Inflammatory macrophage (primary cell): Measurements from ENCODE around the gene PHLPP1.
"Not testable (repeated sequence)": the region's sequence is repeated elsewhere in the genome, so short reads cannot be mapped to it uniquely, and the experiment has no call there.

Source experiments
- DNase-seq, 2 donors: peaks; one replicate each; pipeline ENCODE4 v3.0.0-alpha.2; 2020 to 2022

The PHLPP1 gene

DNA sequence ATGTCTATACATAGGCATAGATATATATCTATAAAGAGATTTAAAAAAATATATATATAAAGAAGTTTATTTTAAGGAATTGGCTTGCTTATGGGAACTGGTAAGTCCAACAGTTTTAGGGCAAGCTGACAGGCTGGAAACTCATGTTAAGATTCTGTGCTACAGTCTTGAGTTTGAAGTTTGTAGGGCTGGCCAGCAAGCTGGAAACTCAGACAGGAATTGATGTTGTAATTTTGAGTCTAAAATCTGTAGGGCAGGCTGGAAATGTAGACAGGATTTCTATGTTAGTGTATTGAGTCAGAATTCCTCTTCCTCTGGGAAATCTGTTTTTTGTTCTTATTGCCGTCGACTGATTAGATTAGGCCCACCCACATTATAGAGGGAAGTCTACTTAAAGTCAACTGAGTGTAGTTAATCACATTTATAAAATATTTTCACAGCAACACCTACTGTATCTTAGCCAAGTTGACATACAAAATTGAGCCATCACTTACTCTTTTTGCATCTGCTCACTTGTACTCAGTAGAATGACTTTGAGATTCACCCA, 60.8 kb downstream of the PHLPP1 start:
- no peak for DNase-seq

DNA sequence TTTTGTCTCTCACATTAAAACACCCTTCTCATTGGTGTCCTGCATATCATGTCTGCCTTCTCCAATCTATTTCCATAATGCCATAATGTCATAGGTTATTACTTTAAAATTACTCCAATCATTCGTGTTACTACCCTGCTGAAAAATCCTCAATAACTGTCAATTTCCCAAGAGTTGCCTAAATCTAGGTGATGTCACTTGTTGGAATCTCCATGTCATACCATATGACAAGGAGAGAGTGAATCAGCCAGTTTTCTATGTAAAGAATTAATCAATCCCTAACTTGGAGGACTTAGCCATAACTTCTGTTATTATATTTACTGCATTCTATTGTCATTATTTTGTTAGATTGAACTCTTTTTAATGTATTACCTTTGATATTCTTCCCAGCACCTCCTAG, 62.5 kb downstream of the PHLPP1 start:
- DNase-seq: no peak

DNA sequence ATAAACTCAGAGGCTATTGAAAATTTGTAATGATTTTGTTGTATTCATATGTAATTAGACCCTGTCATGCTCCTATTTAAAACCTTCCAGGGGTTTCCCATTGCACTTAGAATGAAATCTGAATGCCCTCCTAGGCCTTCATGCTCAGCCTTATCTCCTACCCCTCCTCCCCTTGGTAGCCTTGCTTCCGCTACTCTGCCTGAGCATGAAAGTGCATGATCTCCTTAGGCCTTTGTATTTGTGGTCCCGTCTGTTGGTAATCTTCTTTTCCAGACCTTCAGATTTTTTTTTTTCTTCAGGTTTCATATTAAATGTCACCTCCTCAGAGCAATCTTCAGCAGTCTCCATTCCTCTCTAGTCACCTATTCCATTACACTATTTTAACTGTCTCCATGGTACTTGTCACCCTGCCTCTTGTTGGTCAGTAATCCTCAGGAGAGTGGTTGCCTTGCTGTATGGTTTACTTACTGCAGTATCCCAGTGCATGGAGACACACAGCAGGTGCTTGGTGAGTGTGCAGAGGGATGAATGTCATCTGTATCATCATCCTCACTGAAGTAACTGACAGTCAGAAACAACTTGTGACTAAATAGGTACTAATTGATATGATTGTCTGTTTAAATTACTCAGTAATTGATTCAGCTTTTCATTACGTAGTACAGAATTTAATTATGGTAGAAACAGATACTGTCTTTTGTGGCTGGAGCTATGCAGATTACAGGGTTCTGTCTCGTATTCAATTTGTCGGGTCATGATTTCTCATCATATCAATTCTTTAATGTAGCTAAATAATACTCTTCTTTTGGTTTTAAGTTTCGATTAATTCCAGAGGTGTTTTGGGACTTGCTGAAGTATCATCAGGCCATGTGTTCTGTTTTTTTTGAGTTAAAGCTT, 63.9 kb downstream of the PHLPP1 start:
- no peak for DNase-seq

DNA sequence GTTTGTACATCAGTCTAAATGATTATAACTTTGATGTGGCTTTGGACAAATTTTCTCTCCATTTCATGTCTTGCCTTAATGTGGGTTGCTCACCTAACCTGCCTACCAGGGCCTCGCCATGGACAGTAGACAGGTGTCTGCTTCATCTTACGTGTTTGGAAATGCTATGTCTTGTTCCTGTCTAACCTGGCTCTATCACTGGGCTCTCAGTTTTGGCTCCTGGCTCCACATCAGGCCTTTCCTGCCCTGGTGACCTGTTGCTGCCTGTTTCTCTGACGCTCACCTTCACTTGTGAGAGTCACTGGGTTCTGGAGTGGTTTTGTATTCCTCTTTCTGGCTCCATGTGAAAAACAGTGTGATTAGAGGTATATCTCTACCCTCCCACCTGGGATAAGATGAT, 65.9 kb downstream of the PHLPP1 start:
- no peak for DNase-seq

DNA sequence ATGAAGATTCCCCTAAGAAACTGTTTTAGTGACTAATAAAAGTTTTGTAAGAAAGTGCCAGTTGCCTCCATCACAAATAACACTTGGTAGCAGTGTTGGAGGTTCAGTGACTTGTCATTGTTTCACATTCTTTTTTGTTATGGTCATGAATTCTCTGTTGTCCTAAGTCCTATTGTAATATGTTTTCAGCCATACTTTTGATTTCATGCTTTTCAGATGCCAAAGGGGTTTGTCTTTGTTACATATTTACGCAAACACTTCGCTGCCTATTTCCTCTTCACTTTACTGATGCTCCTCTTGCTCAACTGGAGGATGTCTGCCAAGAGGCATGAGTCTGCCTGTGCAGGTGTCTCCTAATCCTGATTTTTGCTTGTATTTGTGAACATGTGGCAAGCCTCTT, 66.6 kb downstream of the PHLPP1 start:
- DNase-seq: no peak

DNA sequence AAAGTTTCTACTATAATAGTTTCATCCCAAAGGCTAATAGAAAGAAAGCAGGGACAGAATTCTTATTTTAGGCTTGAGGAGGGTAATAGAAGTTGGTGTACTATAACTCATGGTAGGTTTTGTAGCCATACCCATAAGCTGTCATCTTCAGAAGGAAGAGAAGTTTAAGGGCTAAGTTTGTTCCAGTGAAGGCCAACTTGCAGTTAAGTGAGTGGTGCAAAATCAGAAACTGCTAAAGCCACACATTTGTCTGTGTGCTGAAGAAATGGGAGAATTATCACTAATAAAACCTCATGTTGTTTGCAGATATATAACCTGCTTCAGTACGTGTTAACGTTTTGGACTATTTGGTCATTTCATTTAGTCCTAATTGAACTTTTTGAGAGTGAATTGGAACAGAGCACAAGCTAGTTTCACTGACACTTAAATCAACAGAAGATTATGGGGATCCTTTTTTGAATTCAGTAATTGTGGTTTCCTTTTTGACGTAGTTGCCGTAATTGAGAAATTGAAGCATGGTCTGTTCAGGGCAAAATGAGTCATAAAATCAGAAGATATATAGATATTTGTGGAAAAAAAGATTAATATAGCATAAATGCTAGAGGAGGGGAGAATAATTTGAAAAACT, 69.1 kb downstream of the PHLPP1 start:
- DNase-seq: peak; percentile 34 to 64

DNA sequence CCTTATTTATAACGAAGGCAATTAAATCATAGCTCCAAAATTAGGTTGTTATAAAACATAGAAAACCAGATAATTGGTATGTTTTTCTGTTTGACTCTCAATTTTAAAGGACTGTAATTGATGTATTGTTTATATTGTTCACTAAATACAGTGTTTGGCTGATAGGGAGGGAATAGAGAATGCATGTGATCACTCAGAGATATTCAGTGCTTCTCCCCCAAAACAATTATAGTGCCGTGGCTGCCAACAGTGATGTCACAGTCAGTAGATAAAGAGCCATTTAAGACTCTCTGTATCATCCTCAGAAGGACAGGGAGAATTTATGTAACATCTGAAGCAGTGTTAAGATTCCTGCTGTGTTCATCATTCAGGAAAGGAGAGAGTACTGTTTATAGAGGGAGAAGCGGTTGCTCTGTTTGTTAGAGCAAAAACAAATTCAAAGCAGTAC, 69.6 kb downstream of the PHLPP1 start:
- no peak for DNase-seq

DNA sequence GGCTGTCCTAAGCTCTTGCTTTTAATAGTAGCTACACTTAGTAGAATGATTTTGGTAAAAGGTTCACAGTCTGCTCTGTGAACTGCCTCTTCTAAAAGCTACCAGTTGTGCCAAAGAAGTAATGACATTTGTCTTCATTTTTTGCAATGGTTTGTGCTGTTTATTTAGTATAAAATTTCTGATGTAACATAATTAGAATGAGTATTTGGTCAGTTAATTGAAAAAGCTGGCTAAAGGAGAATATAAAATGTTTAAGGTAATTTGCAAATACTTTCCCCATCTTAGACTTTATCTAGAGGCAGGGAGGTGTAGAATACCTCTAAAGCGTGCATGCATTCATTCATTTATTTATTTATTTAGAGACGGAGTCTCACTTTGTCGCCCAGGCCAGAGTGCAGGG, 71.3 kb downstream of the PHLPP1 start:
- DNase-seq: no peak

DNA sequence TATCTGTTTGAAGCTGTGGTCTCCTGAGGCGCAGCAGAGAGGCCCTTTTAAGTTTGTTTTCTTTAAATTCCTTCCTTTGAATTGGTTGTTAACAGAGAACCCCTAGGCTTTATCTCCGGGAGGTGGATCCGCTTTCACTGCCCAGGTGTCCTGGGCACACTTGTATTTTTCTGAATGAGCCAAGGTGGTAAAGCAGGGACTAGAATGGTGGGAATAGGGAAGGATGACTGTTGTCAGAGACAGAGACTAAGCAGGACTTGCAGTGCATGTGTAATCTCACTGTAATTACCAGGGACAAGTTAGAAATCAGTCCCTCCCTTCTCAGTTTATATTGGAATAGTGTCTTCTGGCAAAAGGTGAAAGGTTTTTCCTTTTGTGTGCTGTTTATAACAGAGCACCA, 72.8 kb downstream of the PHLPP1 start:
- DNase-seq: no peak

DNA sequence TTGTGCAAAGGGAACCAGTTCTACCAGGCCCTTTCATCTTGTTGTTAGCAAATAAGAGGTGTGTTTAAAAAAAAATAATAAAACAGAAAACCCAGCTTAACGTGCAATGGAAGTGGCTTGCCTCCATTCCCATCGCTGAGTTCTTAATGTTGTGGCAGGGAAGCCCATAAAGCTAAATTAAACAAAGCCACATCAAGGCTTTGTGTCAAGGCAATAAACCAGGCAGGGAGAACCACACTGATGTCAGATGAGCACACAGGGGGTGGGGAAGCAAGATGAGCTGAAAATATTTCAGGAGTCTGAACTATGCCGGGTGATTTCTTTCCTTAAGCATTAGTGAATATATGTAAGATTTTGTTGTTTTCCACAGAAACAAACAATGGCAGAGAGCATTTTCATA, 73.5 kb downstream of the PHLPP1 start:
- no peak for DNase-seq

DNA sequence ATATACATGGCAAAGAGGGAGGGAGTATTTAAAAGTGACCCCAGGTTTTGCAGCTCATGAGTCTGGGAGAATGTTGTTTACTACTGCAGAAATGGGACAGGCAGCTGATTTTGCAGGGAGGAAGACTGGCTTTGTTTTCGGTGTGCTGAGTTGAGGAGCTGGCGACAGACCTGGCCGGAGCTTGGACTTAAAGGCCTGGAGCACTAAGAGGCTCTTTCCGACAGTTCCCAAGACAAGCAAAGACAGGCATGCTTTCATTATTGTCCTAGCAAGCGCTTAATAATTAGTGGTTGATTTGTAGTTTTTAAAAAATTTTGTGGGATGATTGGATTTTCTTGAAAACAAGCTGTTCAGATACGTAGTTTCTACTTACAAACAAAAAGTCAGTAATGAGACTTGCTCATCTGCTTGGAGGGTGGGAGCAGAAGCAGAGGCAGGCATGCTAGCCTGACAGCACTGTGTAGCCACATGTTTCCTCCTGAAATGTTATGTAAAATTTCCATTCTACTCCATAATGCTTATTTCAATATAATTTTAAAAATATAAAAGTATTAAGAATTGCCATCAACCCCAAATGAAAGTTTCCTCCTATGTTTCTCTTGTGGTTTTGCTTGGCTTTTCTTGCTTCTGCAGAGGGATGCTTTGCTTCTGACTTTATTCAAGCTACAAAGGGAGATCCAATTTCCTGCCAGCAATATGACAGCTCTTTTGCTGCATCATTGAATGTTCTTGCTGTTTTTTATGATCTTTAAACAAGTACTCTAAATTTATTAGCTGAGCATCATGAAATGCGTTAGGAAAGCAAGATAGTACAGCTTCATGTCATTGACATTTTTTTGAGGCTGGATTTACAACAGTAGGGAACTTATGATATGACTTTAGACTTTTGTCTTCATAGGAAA, 75.8 kb downstream of the PHLPP1 start:
- DNase-seq: no peak

DNA sequence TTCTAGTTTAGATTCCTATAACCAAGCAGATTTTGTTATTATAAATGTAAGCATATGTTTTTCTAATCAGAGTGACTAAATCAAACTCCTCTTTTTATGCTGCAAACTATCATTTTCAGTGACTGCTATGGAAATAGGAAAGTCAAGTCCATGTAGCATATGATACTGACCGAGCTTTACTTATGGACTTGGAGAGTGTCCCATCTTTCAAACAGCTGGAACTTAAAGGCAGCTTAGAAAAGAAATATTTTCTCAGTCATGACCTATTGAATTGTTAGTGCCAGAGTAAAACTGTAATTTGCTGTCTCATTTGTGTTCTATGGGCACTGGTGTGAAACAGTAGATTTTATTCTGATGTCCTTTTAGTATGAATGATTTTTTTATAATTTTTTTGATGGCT, 76.7 kb downstream of the PHLPP1 start:
- DNase-seq: no peak

DNA sequence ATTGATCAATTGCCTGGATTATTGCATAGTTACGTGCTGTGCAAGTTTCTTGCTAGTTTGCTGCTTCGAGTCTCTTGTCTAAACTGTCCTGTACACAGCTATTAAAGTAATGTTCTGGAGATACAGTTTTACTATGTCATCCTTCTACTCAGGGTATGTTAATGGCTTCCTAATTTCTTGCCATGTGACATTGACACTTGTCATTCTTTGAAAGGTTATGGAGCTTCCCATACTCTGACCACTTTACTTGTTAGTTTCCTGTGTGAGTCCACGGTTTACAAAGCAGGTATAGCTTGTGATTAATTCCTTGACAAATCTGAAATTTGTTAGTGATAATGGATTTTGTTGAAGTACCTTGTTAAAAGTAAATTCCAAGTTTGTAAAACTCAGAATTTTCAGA, 80.5 kb downstream of the PHLPP1 start:
- DNase-seq: no peak

DNA sequence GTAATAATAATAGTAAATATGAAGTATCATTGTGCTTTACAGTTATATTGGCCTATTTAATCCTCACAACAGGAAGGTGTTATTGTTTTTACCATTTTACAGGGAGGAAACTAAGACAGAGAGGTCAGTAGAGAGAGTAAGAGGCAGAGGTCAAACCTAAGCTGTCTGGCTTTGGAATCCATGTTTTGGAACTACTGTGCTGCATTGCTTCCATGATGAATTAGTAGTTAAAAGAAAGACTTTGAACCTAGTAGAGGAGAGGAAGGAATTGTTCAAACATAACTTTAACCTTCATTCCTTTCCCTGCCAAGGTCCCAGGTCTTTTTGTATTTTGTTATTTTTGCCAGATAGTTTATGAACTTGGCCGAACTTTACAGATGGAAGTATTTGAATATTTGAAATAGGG, 80.9 kb downstream of the PHLPP1 start:
- DNase-seq: no peak

DNA sequence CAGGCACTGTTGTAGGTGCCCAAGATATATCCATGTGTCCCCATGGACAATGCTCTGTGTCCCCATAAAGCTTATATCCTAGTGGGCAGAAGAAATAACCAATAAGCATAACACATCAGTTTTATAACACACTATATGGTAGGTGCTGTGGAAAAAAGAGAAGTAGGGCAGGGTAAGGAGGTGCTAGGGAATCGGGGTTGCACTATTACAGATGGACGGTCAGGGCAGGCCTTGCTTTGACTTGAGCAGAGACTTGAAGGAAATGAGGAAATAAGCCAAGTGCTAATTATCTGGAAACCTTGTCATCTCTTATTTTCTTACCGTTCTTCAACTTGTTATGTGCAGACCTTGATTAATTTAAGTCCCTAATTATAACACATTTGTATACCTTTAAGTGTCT, 82.0 kb downstream of the PHLPP1 start:
- DNase-seq: peak in 1 of 2 donors; percentile 36

DNA sequence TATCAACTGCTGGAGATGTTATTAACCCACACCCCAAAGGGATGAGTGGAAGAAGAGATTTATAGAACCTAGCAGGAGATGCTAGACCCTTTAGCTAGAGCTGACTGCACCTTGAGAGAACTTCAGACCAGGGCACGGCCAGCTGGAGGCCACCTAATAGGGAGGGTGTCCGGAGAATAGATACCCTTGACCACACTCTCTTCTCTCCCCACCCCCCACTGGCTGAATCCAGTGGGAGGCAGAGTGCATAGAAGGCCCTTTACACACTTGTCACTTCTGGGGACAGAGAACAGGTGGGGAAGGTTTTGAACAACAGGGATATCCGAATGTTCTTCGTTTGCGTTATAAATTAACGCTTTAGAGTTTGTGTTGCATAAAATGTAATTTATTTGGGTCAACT, 84.6 kb downstream of the PHLPP1 start:
- no peak for DNase-seq

DNA sequence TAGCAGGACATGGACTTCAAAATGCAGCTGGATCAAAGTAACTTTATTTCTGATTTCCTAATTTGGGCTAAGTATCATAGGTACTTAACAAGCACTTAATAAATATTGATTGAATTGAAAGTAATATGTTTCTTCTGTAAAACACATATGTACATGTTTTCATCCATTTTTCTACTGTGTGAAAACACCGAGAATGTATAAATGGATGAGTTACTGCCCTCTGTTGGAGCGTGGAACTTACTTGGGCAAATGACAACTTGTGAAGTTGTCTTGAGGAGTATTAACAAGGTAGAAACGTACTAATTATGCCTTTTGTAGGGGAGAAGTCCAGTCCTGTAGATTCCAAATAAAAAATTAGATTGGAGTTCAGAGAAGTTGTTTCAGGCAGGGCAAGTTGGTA, 87.2 kb downstream of the PHLPP1 start:
- no peak for DNase-seq

DNA sequence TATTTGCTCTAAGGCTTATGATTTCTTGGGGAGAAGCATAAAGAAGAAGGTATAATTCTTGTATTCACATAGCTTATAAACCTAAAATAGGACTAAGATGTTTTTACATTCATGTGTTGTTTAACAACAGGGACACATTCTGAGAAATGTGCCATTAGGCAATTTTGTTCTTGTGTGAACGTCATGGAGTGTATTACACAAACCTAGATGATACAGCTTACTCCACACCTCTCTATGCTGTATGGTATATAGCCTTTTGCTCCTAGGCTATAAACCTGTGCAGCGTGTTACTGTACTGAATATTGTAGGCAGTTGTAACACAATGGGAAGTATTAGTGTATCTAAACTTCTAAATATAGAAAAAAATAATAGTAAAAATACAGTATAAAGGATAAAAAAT, 92.1 kb downstream of the PHLPP1 start:
- peak; percentile 29 to 72 for DNase-seq

DNA sequence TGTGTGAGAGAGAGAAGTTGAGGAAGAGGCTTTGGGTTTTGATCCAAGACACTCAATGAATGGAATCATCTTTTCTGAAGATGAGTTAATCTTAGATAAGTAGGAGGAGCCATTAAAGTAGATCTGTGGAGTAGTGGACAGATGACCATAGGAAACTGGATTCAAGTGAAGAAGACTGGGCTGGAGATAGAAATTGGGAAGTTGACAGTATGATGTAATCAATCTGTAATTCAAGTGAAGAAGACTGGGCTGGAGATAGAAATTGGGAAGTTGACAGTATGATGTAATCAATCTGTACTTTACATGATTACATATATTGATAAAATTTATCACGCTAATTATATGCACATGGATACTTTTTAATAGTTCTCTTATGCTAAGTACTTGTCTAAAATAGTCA, 92.8 kb downstream of the PHLPP1 start:
- DNase-seq: peak; percentile 59 to 82

DNA sequence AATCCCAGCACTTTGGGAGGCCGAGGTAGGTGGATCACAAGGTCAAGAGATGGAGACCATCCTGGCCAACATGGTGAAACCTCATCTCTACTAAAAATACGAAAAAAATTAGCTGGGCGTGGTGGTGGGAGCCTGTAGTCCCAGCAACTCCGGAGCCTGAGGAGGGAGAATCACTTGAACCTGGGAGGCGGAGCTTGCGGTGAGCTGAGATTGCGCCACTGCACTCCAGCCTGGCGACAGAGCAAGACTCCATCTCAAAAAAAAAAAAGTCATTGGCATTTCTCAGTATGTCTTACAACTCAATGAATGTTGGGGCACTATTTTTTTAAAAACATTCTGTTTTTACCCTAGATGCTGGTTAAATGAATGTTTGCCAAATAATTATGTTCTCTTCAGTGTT, 94.1 kb downstream of the PHLPP1 start:
- not testable (repeated sequence) for DNase-seq

DNA sequence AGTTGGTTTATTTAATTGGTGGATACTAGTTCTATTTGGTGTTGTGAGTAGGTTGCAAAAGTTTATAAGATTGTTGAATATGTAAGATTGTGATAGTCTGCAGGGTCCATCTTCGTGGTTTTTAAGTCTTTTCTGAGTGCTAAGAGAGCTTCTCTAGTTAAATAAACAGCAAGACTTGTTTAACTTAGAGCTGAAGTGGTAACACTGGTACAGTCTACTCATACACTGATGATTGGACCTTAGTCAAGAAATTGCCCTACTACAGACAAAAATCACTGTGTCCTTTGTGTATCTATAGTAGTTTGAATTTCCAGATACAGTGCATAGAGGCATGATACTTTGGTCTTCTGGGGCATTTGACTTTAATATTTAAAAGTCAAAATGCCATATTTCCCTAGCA, 94.6 kb downstream of the PHLPP1 start:
- DNase-seq: no peak

DNA sequence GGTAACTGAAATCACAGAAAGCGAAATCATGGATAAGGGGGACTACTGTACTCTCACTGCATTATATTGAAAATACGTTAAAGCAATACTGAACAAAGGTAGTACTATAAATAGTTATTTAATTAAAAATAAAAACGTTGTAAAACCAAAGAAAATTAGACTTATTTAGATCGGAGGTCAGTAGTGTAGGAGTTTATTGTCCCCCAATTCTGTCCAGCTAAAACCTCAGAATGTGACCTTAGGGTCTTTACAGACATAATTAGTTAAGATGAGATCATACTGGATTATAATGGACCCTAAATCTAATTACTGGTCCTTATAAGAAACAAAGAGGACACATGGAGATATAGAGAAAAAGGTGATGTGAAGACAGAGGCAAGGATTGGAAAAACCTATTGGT, 95.3 kb downstream of the PHLPP1 start:
- DNase-seq: no peak

DNA sequence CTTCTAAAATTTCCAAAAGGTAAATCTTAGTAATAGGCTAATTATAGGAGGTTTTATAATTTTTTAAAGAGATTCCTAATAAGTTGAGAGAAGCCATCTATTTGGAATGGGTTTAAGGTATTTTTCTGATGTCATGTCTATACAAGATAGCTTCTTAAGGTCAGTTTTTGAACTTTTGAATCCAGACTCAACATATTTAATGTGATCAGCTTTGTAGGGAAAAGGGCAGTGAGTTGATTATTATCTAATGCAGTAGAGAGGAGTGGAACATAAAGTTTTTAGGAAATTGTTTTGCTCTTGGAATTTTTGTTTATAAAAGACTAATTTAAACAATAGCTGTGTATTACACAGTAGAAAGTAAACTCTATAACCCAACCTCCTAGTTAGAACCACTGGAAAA, 96.3 kb downstream of the PHLPP1 start:
- no peak for DNase-seq
